Omental fat pad (tissue), 4 donors: Measurements from ENCODE around the gene SAFB2. TPM values are rescaled to one million over a fixed set of nuclear protein-coding genes. Genes with fewer than 3 reads are reported as not detected.
"Not testable (repeated sequence)": the region's sequence is repeated elsewhere in the genome, so short reads cannot be mapped to it uniquely, and the experiment has no call there.

Experiments used
- ATAC-seq: fragments of 150-250 bp; one replicate; pipeline ENCODE4 v1.9.1; 2016; ENCODE audit warnings: mild to moderate bottlenecking, moderate library complexity; ENCODE audit not compliant: low FRiP score
- DNase-seq: peaks from one replicate; pipeline ENCODE4 v3.0.0-alpha.2; 2019; ENCODE audit warnings: low spot score
- CTCF ChIP-seq, 3 donors: fragments of 450-650 bp; IDR thresholded peaks; one replicate each; pipeline ENCODE4 v1.5.1; 2016 to 2017; ENCODE audit warnings: antibody characterized with exemption in 3 of 3, mild to moderate bottlenecking in 3 of 3, moderate library complexity in 2 of 3
- total RNA-seq, 4 donors: library from RNA; depleted of rRNA; stranded (reverse); fragments of >200 nt; gene quantifications; one replicate each; pipeline ENCODE4 v1.1.0, GENCODE V29; 2016

The SAFB2 gene
- total RNA-seq, 4 donors from 2014 or later: 32.0 to 77.9 (median 51.1) TPM

- ATAC-seq (no peak), DNase-seq (no peak)
- TF ChIP-seq CTCF (IDR thresholded peaks at IDR 0.05): no peak
These were observed 12.6 kb downstream of the SAFB2 start for GRCh38 chr19:5609881-5610448.

- not testable (repeated sequence) for ATAC-seq, DNase-seq
These were observed 13.8 kb downstream of the SAFB2 start for GRCh38 chr19:5608766-5609165.

GRCh38 chr19:5608291-5608690 lies 14.3 kb downstream of the SAFB2 start:
- no peak for TF ChIP-seq CTCF (IDR thresholded peaks at IDR 0.05)
- DNase-seq (no peak), ATAC-seq (no peak)

GRCh38 chr19:5607318-5608275 lies 15.0 kb downstream of the SAFB2 start:
- ATAC-seq (no peak), DNase-seq (no peak)
- TF ChIP-seq CTCF (IDR thresholded peaks at IDR 0.05): no peak

- TF ChIP-seq CTCF (IDR thresholded peaks at IDR 0.05): no peak
- no peak for ATAC-seq
- no peak for DNase-seq
These were observed 17.2 kb downstream of the SAFB2 start for GRCh38 chr19:5605362-5605761.

GRCh38 chr19:5603626-5604025 lies 18.9 kb downstream of the SAFB2 start:
- no peak for TF ChIP-seq CTCF (IDR thresholded peaks at IDR 0.05)
- DNase-seq (no peak), ATAC-seq (no peak)

GRCh38 chr19:5600797-5601196 lies 21.8 kb downstream of the SAFB2 start:
- ATAC-seq (no peak), DNase-seq (no peak)

More at GRCh38 chr19:5600797-5601196, 21.8 kb downstream of the SAFB2 start:
- no peak for TF ChIP-seq CTCF (IDR thresholded peaks at IDR 0.05)
